ENCODE measurements around the gene PUM1. TPM values are rescaled to one million over a fixed set of nuclear protein-coding genes. Genes with fewer than 3 reads are reported as not detected.

The PUM1 gene
- total and polyA plus RNA-seq, 2 donors (not counting 3 experiments of a cell fraction or from before 2014, with no cell fraction given) = 94.7 to 124 TPM

- CTCF ChIA-PET = interaction anchor here (1.0 kb wide), 1 partner anchor 8 kb away, joined by 3 read pairs; no protein-coding TSS in a partner anchor
Observed at GRCh38 chr1:30982937-30983336, 82.6 kb downstream of the PUM1 start.

More at GRCh38 chr1:30982937-30983336, 82.6 kb downstream of the PUM1 start:
- Histone ChIP-seq H3K4me1 (ENCODE audit: control insufficient read depth, extremely low read depth, insufficient read depth, low read length) (no peaks in the 10 kb centered on the region), H3K4me2 (ENCODE audit: insufficient read depth, low read length) (no peak overlapping the region), H3K4me3 (replicated peaks in 1 of 3; ENCODE audit: insufficient read depth in 1 of 3, low read depth in 1 of 3, low read length in 3 of 3) (no peak overlapping the region), H2AFZ (ENCODE audit: low read depth, low read length) (no peak overlapping the region), H3K36me3 (ENCODE audit: control insufficient read depth in 2 of 2, extremely low read depth in 1 of 2, insufficient read depth in 2 of 2, low read length in 2 of 2) (peaks cover 9 to 17% of the 10 kb centered on the region in 2 experiments), H3K27ac (ENCODE audit: insufficient read depth, low read depth, low read length) (no peak overlapping the region), H3K27me3 (ENCODE audit: control insufficient read depth in 2 of 2, insufficient read depth in 2 of 2, low read length in 2 of 2) (no peaks in the 10 kb centered on the region), H4K20me1 (replicated peaks; ENCODE audit: control insufficient read depth, extremely low read depth, insufficient read depth, low read length) (peaks cover 2% of the 10 kb centered on the region), H3K9ac (replicated peaks; ENCODE audit: extremely low read depth, insufficient read depth, low read length) (no peak overlapping the region), H3K9me3 (replicated peaks; ENCODE audit: control insufficient read depth, insufficient read depth, low read length) (no peaks in the 10 kb centered on the region), H3K79me2 (ENCODE audit: control insufficient read depth, insufficient read depth, low read length) (peaks cover 82% of the 10 kb centered on the region), H3K9me1 (replicated peaks; ENCODE audit: control insufficient read depth, extremely low read depth, insufficient read depth, low read length) (no peaks in the 10 kb centered on the region)
- dilution Hi-C loops (cut with MboI; ENCODE audit: extremely low pct_ligation_motif_present, low sequenced_read_pairs) = no loop called here
- TF ChIP-seq GATA2 (IDR thresholded peaks at IDR 0.05; ENCODE audit: insufficient read depth, insufficient read length, low read depth, low read length) = no peak
- no peak for TF ChIP-seq CTCF (IDR thresholded peaks at IDR 0.05; ENCODE audit: extremely low read depth in 1 of 2, insufficient read depth in 1 of 2, low read depth in 1 of 2, low read length in 2 of 2)
- no peak for TF ChIP-seq EZH2 (IDR thresholded peaks at IDR 0.05; ENCODE audit: borderline replicate concordance, low read depth, low read length, severe bottlenecking)
- TF ChIP-seq JUN (IDR thresholded peaks at IDR 0.05; ENCODE audit: borderline replicate concordance, insufficient read depth, insufficient read length, low read depth) = no peak
- no peak for TF ChIP-seq MAX (IDR thresholded peaks at IDR 0.05; ENCODE audit: insufficient read depth, insufficient read length)
- TF ChIP-seq FOS (IDR thresholded peaks at IDR 0.05; ENCODE audit: borderline replicate concordance, insufficient read depth, low read length) = no peak
- no peak for TF ChIP-seq MYC (IDR thresholded peaks at IDR 0.05; ENCODE audit: low read depth, low read length)
- TF ChIP-seq POLR2AphosphoS5 (IDR thresholded peaks at IDR 0.05; ENCODE audit: insufficient read depth, low read depth, low read length) = no peak
- TF ChIP-seq POLR2A (IDR thresholded peaks at IDR 0.05; ENCODE audit: low read depth, low read length) = no peak
- FAIRE-seq = no peak
- intact Hi-C loops (cut with micrococcal nuclease) = no loop called here
- no peak for DNase-seq (ENCODE audit: low read depth, low spot score)
- no TSS peak for BruUV-seq (replicated peaks)
- POLR2A ChIA-PET = no interaction called here
